HG03103 (cell line): Measurements from ENCODE around the gene COPG2.

ENCODE experiments used
- ATAC-seq: cut with Tn5 transposase; IDR thresholded peaks from one replicate; pipeline ENCODE4 v1.9.1; 2021; ENCODE audit warnings: low read depth; ENCODE audit not compliant: unreplicated experiment

Gene COPG2

GRCh38 chr7:130479716-130480400 lies 188.7 kb downstream of the COPG2 start:
- no peak for ATAC-seq

DNA sequence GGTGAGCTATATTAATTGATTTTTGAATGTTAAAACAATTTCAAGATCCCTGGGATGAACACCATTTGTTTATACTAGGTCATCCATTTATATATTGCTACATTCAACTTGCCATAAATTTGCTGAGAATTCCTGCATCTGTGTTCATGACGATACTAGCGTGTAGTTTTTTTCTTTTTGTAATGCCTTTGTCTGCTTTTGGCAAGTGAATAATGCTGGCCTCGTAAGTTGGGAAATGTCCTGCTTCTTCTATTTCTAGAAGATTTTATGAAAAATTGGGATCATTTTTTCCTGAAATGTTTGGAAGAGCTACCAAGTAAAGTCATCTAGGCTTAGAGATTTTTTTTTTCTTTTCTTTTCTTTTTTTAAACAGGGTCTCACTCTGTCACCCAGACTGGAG lies 189.6 kb downstream of the COPG2 start:
- no peak for ATAC-seq

- ATAC-seq: peak; percentile 80
Observed at GRCh38 chr7:130476297-130477150, 192.0 kb downstream of the COPG2 start.

DNA sequence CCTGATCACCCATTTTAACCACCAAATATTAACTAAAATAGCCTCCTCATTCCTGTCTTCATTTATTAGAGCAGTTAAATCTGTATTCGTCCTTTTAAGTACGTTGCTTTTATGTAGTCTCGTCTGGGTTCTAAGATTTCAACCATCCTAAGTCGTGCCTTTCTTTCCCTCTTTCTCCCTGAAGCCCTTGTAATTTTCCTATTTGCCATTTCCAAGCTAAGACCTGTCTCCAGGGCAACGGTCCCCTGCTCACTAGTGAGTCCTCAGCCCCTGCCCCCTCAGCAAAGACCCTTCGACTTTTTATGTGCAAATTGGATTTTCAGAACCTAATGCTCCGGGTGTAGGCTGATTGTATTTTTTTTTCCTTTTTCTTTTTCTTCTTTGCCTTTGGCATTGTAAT lies 192.8 kb downstream of the COPG2 start:
- ATAC-seq: no peak

DNA sequence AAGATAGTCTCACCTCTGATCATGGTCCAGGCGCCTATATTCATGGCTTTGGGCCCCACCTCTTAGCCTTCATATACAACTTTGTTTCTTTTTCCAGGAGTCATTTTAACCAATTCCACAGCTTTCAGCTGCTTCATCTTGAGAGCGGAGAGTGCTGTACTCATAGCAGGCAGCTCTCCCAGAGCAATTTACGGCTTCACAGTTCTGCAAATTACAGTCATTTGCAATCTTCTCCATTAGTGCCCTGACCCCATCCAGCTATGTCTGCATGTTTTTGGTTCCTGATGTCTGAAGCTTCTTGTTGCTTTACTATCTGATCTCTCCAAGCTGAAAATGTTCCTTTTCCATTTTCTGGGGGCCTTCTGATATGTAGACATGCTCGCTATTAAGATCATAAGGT lies 194.7 kb downstream of the COPG2 start:
- ATAC-seq: no peak

GRCh38 chr7:130473289-130473688 lies 195.3 kb downstream of the COPG2 start:
- no peak for ATAC-seq

DNA sequence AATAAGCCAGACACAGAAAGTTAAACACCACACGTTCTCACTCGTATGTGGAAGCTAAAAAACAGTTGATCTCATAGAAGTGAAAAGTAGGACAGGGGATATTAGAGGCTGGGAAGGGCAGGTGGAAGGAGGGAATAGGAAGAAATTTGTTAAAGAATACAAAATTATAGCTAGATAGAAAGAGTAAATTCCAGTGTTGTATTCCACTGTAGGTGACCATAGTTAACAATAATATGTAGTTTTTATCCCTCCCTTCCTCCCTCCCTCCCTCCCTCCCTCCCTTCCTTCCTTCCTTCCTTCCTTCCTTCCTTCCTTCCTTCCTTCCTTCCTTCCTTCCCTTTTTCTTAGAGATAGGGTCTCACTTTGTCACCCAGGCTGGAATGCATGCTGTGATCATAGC lies 196.6 kb downstream of the COPG2 start:
- no peak for ATAC-seq

- no peak for ATAC-seq
Observed at GRCh38 chr7:130468612-130469011, 199.9 kb downstream of the COPG2 start.

GRCh38 chr7:130463553-130464434 lies 204.8 kb downstream of the COPG2 start:
- ATAC-seq: no peak

DNA sequence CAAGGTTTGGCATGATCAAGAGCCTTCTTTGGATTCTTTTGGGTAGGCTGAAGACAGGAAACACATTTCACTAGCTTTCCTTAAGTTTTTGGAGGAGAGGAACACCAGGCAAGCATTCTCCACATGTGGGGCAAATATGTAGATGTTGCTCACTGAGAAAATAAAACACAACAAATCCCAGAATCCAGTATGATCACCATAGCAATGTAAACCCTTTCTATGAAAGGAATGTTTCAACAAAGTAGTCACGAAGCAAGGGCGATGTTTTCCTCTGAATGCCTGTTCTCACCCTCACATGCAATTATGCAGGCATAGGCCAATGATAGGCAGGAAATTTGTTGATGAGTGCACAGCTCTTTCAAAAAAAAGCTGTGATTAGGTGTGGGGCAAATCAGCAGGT lies 207.3 kb downstream of the COPG2 start:
- ATAC-seq: no peak

DNA sequence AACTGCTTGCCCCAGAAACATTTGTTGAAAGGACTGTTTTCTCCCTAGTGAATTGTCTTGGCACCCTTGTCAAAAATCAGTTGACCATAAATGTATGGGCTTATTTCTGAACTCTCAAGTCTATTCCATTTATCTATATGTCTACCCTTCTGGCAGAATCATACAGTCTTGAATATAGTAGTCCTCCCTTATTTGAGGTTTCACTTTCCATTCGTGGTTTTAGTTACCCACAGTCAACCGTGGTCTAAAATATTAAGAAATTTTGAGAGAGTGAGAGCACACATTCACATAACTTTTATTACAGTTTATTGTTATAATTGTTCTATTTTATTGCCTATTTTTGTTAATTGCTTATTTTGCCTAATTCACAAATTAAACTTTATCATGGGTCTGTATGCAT lies 210.3 kb downstream of the COPG2 start:
- no peak for ATAC-seq
